ENCODE results near the gene ETS1.
A peak's percentile ranks its signal among the peaks of the same experiment; 100 is the strongest.

- TF ChIP-seq CTCF (IDR thresholded peaks at IDR 0.05 in 4 of 5, conservative IDR thresholded peaks at IDR 0.05 in 1 of 5) = no peak
- peak in 1 of 2 donors; percentile 13 for TF ChIP-seq POLR2A (IDR thresholded peaks at IDR 0.05)
Measured at GRCh38 chr11:128546916-128547315, 40.4 kb downstream of the ETS1 start.

Data from gastrocnemius medialis (tissue), 4 donors.